ELR (cell line): ENCODE data around the gene B4GALT1.

Experiments
- DNase-seq: peaks from one replicate; pipeline ENCODE4 v3.0.0-alpha.2; 2015; ENCODE audit warnings: low read depth

Gene B4GALT1

DNA sequence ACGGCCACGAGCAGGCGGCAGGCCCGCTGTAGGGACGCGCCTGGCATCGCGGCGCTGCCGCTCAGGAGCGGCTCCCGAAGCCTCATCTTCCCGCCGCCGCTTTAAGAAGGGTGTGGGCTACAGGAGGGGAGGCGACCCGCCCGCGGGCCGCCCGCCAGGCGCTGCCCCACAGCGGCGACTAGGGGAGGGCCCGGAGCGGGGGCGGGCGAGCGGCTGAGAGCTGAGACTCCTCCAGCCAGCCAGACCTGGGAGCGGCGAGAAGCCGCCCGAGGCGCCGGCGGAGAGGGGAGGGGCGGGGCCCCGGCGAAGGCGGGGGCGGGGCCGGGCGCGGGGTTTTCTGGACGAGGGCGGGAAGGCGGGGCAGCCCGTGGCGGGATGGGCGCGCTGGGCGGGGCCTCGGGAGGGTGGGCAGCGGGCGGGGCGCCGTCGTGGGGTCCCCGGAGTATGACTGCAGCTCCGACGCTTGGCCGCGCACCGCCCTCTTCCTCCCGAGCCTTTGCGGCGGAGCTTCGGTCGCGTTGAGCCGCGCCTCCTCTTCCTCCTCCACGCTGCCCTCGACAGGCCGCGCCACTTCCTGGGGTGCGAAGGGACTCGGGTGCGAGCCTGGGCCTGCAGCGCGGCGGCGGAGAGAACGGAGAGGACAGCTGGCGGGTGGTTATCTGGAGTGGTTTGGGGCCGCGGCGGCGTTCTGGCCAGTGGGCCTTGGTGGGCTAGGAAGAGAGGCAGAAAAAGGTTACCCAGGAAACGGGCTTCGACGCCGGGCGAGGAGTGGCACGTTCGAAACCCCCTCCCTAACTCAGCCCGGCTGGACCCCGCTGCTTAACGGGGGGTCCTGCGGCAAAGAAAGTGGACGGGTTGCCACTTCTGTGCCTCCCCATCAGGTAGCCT is at the start of gene B4GALT1:
TSS of gene B4GALT1 (minus strand) at position 253 of the 888 bp plus-strand sequence. CDS start at position 86, 167 bp downstream.
- DNase-seq = peak; percentile 93

GRCh38 chr9:33211695-33212393 is 44.7 kb upstream of the B4GALT1 start:
- no peak for DNase-seq

DNA sequence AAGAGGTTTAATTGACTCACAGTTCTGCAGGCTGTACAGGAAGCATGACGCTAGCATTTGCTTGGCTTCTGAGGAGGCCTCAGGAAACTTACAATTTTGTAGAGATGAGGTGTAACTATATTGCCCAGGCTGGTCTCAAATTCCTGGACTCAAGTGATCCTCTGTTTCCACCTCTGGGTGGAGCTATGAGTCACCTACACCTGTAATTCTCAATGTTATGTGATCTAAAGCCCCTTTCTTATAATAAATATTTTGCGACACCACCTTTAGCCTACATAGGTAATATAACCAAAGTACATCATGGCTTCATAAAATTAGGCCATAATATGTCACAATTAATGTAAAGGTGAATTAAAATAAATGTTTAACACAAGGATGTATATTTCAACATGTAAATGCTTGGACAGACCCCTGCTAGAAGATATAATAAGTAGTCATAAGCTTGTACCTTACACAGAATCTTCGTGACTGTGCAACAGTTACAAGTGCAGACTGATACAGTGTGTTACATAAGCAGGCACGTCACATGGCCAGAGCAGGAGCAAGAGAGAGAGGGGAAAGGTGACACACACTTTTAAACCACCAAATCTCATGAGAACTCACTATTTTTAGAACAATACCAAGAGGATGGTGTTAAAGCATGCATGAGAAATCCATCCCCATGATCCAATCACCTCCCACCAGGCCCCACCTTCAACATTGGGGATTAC is 43.0 kb upstream of the B4GALT1 start:
- no peak for DNase-seq

- DNase-seq = no peak
Observed at GRCh38 chr9:33209394-33209793, 42.3 kb upstream of the B4GALT1 start.

DNA sequence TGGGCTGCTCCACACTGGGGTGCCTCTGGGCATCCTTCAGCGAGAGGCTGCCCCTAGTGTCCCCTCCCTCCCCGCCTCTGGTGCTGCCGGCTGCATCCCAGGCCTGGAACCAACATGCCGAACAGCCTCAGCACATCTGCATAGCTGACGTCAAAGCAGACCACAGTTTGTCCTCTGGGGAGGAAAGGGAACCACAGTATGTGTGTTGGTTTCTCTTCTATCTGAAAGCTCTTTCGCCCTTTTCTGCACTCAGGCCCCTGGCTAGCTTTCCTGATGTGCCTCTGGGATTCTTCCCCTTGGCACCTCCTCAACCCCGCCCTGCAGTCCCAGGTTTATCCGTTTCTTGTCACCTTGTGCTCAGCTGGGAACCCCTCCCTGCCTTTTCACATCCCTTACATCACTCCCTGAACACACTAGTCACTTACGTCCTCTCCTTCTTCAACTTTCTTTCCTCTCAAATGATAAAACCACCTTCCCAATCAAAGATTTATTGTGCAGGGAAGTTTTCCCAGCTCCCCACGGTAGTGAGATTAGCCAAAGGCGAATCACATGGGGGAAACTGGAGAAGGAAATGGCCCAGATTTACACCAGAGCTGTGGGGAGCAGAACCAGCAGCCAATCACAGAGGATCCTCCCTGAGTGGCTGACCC is 35.5 kb upstream of the B4GALT1 start:
- DNase-seq = peak; percentile 25

DNA sequence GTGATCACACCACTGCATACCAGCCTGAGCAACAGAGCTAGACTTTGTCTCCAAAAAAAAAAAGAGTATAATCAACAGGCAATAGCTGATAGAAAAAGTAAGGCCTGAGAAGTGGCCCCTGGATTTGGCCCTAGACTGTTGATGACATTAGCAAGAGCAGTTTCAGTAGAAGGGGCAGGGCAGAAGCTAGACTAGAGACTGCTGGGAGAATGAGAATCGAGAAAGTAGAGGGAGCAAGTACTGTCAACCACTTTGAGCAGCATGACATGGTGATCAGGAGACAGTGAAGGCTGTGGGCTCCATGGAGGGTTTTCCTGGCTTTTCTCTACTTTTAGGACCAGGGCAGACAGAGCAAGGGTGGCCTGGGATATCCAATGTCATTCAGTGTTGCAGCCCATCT is 34.9 kb upstream of the B4GALT1 start:
- DNase-seq = no peak

- no peak for DNase-seq
Observed at GRCh38 chr9:33198165-33198564, 31.0 kb upstream of the B4GALT1 start.

GRCh38 chr9:33197279-33198152 is 30.4 kb upstream of the B4GALT1 start:
- DNase-seq = no peak

DNA sequence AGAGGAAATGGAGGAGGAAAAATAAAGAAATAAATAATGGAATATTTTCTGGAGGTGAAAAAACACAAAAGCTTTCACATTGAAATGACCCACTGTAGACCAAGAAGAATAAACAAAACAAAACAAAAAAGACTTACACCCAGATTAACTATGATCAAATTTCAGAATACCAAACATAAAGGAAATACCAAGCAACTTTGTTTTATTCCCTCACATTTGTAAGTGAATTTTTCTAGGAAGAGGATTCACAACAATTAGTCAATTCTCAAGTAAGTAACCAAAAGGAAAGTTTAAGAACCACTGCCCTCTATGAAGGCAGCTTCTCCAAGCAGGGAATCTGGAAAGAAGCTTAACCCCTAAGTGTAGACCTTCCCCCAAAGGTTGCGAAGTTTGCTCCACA is 29.6 kb upstream of the B4GALT1 start:
- no peak for DNase-seq

GRCh38 chr9:33193818-33194217 is 26.7 kb upstream of the B4GALT1 start:
- DNase-seq = peak; percentile 22

- no peak for DNase-seq
Observed at GRCh38 chr9:33192493-33193255, 25.5 kb upstream of the B4GALT1 start.

GRCh38 chr9:33190021-33190705 is 23.0 kb upstream of the B4GALT1 start:
- no peak for DNase-seq

DNA sequence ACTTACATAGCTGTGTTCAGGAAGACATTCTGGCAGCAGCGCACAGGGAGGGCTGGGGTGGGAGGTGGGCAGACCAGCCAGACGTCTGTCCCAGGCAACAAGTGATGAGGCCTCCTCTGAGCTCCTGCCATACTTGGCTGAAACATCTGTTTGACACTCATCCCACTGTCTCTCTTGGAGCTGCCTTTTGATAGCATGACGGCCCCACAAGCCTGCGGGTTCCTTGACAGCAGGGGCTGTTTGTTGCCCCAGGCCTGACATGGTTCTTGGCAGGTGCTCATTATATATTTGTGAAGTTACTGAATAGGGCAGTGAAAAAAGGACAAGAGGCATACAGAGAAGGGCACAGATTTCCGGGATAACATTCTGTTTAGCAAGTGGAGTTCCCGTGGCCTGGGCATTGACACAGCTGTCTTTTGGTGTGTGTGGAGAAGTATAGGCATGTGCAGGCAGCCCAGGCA is 22.2 kb upstream of the B4GALT1 start:
- DNase-seq = no peak

GRCh38 chr9:33188711-33189110 is 21.6 kb upstream of the B4GALT1 start:
- DNase-seq = no peak

DNA sequence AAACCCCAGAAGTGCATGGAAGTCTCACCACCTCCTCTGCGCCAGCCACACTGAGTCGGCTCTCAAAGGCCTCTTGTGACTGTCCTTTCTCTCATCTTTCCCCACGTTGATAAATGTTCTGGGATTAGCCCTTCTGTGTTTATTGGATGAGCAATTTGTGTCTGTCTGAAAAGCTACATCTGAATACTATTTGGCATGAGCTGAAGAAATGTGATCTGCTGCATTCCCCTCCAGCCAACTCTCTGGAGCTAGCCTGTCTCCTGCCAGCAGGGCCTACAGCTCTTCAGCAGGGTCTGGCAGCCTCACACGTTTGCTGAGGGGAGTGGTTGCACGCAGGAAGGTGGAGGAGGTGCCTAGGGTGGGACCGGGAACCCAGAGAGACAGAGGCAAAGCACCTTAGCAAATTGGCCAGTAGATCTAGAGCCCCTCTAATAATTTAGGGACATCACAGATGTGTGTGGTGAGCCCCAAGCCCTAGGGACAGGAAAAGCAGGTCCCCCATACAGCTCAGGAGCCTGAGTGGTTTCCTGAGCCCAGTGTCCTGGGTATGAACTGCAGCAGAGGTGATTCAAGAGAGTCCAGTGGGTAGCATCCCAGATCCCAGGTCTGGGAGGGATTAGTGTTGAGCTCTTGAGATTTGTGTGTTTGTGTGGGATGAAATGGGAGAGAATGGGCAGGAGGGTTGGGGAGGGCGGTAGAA is 20.5 kb upstream of the B4GALT1 start:
- DNase-seq = no peak

DNA sequence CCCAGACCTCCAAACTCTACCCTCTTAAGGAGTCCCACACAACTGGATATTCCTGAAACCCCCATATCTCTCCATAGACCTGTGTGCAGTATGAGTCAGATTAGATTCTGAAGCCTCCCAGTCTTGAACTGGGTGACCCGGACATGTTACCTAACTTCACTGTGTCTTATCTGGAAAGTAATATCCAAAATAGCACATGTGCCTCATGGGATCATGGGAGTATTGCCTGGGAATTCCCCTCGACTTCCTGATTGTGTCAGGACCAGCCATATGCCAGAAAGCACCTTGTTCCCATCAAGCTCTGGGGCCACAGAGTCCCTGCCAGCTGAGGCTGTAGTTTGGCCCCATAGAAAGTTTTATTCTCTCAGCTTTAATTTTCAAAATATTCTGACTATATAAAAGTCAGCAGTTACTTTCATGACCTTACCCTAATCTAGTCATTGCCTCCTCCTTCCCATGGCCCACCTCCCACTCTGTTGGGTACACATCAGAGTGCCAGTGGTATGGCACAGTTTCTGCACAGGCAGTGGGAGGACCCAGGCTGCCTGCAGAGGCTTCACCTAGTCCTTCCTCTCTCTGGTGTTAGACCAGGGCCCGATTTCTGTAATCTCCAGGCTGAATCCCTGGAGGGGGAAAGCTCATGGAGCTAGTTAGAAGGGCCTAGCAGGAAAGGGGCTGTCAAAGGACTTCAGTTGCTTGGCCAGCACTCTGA is 19.5 kb upstream of the B4GALT1 start:
- peak; percentile 23 for DNase-seq

- no peak for DNase-seq
Observed at GRCh38 chr9:33185858-33186257, 18.7 kb upstream of the B4GALT1 start.

DNA sequence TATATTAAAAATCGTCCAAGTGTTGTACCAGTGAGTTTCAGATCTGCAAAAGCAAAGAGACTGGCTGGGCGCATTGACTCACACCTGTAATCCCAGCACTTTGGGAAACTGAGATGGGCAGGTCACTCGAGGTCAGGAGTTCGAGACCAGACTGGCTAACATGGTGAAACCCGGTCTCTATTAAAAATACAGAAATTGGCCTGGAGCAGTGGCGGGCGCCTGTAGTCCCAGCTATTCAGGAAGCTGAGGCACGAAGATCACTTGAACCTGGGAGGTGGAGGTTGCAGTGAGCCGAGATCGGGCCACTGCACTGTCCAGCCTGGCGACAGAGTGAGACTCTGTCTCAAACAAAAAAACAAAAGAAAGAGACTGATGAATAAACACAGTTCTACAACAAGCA is 18.3 kb upstream of the B4GALT1 start:
- no peak for DNase-seq
